ENCODE measurements around the gene RAB4A.
A peak's percentile ranks its signal among the peaks of the same experiment; 100 is the strongest.

The RAB4A gene

GRCh38 chr1:229244091-229244490 is 26.8 kb upstream of the RAB4A start:
- DNase-seq (ENCODE audit: low read depth) = no peak

- DNase-seq (ENCODE audit: low read depth) = no peak
Measured at GRCh38 chr1:229247871-229248270, 23.0 kb upstream of the RAB4A start.

- no peak for DNase-seq (ENCODE audit: low read depth)
Measured at GRCh38 chr1:229248821-229249817, 21.8 kb upstream of the RAB4A start.

GRCh38 chr1:229249854-229250644 is 20.9 kb upstream of the RAB4A start:
- DNase-seq (ENCODE audit: low read depth) = no peak

GRCh38 chr1:229251185-229251584 is 19.7 kb upstream of the RAB4A start:
- DNase-seq (ENCODE audit: low read depth) = no peak

GRCh38 chr1:229252228-229252984 is 18.5 kb upstream of the RAB4A start:
- no peak for DNase-seq (ENCODE audit: low read depth)

GRCh38 chr1:229253151-229253974 is 17.5 kb upstream of the RAB4A start:
- DNase-seq (ENCODE audit: low read depth) = peak; percentile 43

- peak; percentile 20 for DNase-seq (ENCODE audit: low read depth)
Measured at GRCh38 chr1:229254910-229255541, 15.9 kb upstream of the RAB4A start.

GRCh38 chr1:229258031-229258756 is 12.7 kb upstream of the RAB4A start:
- DNase-seq (ENCODE audit: low read depth) = peak; percentile 74

GRCh38 chr1:229258757-229259060 is 12.2 kb upstream of the RAB4A start:
- no peak for DNase-seq (ENCODE audit: low read depth)

- no peak for DNase-seq (ENCODE audit: low read depth)
Measured at GRCh38 chr1:229260297-229260696, 10.6 kb upstream of the RAB4A start.

- no peak for DNase-seq (ENCODE audit: low read depth)
Measured at GRCh38 chr1:229262239-229262638, 8.7 kb upstream of the RAB4A start.

- DNase-seq (ENCODE audit: low read depth) = no peak
Measured at GRCh38 chr1:229263254-229263653, 7.7 kb upstream of the RAB4A start.

- DNase-seq (ENCODE audit: low read depth) = no peak
Measured at GRCh38 chr1:229264068-229264467, 6.8 kb upstream of the RAB4A start.

GRCh38 chr1:229264487-229264886 is 6.4 kb upstream of the RAB4A start:
- peak; percentile 44 for DNase-seq (ENCODE audit: low read depth)

- no peak for DNase-seq (ENCODE audit: low read depth)
Measured at GRCh38 chr1:229266274-229266673, 4.6 kb upstream of the RAB4A start.

- DNase-seq (ENCODE audit: low read depth) = no peak
Measured at GRCh38 chr1:229266832-229267500, 3.9 kb upstream of the RAB4A start.

- DNase-seq (ENCODE audit: low read depth) = no peak
Measured at GRCh38 chr1:229268505-229268904, 2.4 kb upstream of the RAB4A start.

- peak; percentile 54 for DNase-seq (ENCODE audit: low read depth)
Measured at GRCh38 chr1:229271448-229272159, 693 bp downstream of the RAB4A start.

Data from ELR (cell line).